Stimulated activated CD4-positive, alpha-beta T cell treated with anti-CD3 and anti-CD28 coated beads, TNF-alpha, amount 100 ng/mL, for 1 hour (primary cell): Measurements from ENCODE around the gene SST.
A peak's percentile ranks its signal among the peaks of the same experiment; 100 is the strongest.

Experiments
- DNase-seq, 3 donors: peaks; one replicate each; pipeline ENCODE4 v3.0.0-alpha.2; 2020; ENCODE audit warnings: low read depth in 3 of 3, low spot score in 1 of 3

Gene SST

GRCh38 chr3:187669675-187670504 is at the start of gene SST:
Gene SST, minus strand, starts transcription at chr3:187670394. Its CDS starts 103 bp downstream, at chr3:187670291.
- peak in 1 of 3 donors; percentile 7 for DNase-seq

- no peak for DNase-seq
Measured at GRCh38 chr3:187719628-187720336, 49.6 kb upstream of the SST start.

GRCh38 chr3:187718802-187719201 is 48.6 kb upstream of the SST start:
- DNase-seq, result no peak

GRCh38 chr3:187717572-187717971 is 47.4 kb upstream of the SST start:
- no peak for DNase-seq

- DNase-seq, result peak; percentile 25 to 54 (median 46)
Measured at GRCh38 chr3:187714404-187714979, 44.3 kb upstream of the SST start.

- no peak for DNase-seq
Measured at GRCh38 chr3:187713504-187713903, 43.3 kb upstream of the SST start.

- DNase-seq, result no peak
Measured at GRCh38 chr3:187709155-187709554, 39.0 kb upstream of the SST start.

GRCh38 chr3:187708696-187709095 is 38.5 kb upstream of the SST start:
- no peak for DNase-seq

GRCh38 chr3:187706971-187707370 is 36.8 kb upstream of the SST start:
- no peak for DNase-seq

- DNase-seq, result no peak
Measured at GRCh38 chr3:187705164-187705563, 35.0 kb upstream of the SST start.

GRCh38 chr3:187702507-187703033 is 32.4 kb upstream of the SST start, which contains the start of gene RTP2:
Gene RTP2, minus strand, starts transcription at chr3:187702557. Its CDS starts 429 bp downstream, at chr3:187702128.
- no peak for DNase-seq

- no peak for DNase-seq
Measured at GRCh38 chr3:187700249-187700648, 30.1 kb upstream of the SST start.

GRCh38 chr3:187698499-187699399 is 28.6 kb upstream of the SST start:
- DNase-seq, result no peak

- no peak for DNase-seq
Measured at GRCh38 chr3:187696021-187696420, 25.8 kb upstream of the SST start.

- no peak for DNase-seq
Measured at GRCh38 chr3:187695449-187695848, 25.3 kb upstream of the SST start.

GRCh38 chr3:187694801-187695200 is 24.6 kb upstream of the SST start:
- no peak for DNase-seq

- DNase-seq, result no peak
Measured at GRCh38 chr3:187693431-187693830, 23.2 kb upstream of the SST start.

- no peak for DNase-seq
Measured at GRCh38 chr3:187689984-187690383, 19.8 kb upstream of the SST start.

GRCh38 chr3:187686621-187687273 is 16.6 kb upstream of the SST start:
- no peak for DNase-seq

GRCh38 chr3:187685948-187686347 is 15.8 kb upstream of the SST start:
- DNase-seq, result no peak
